H9 (cell line): ENCODE measurements around the gene CHST15. TPM values are rescaled to one million over a fixed set of nuclear protein-coding genes. Genes with fewer than 3 reads are reported as not detected.

Source experiments
- DNase-seq: peaks from one replicate; pipeline ENCODE4 v3.0.0-alpha.2; 2017
- H2AFZ ChIP-seq: one replicate; pipeline ENCODE4 v1.6.1; 2013; ENCODE audit warnings: mild to moderate bottlenecking, low read length, control low read depth, moderate library complexity
- H2AK5ac ChIP-seq: 2 replicates; pipeline ENCODE4 v1.6.1; 2013; ENCODE audit warnings: low read length, control low read depth, mixed read lengths; ENCODE audit not compliant: insufficient read length
- H2BK120ac ChIP-seq: one replicate; pipeline ENCODE4 v1.6.1; 2013; ENCODE audit warnings: low read depth, mild to moderate bottlenecking, low read length, control low read depth, inconsistent platforms; ENCODE audit not compliant: poor library complexity, severe bottlenecking
- H2BK12ac ChIP-seq: 2 replicates; pipeline ENCODE4 v1.6.1; 2013; ENCODE audit warnings: low read length, control low read depth, mixed read lengths, low read depth; ENCODE audit not compliant: insufficient read length
- H2BK15ac ChIP-seq: 2 replicates; pipeline ENCODE4 v1.6.1; 2013; ENCODE audit warnings: low read depth, low read length, control low read depth
- H2BK20ac ChIP-seq: one replicate; pipeline ENCODE4 v1.6.1; 2013; ENCODE audit warnings: low read depth, mild to moderate bottlenecking, low read length, control low read depth, inconsistent platforms; ENCODE audit not compliant: poor library complexity, severe bottlenecking
- H2BK5ac ChIP-seq: 2 replicates; pipeline ENCODE4 v1.6.1; 2013; ENCODE audit warnings: low read length, control low read depth, mixed read lengths; ENCODE audit not compliant: insufficient read length
- H3K14ac ChIP-seq: 2 replicates; pipeline ENCODE4 v1.6.1; 2013; ENCODE audit warnings: low read length, control low read depth; ENCODE audit not compliant: insufficient read depth
- H3K18ac ChIP-seq: 2 replicates; pipeline ENCODE4 v1.6.1; 2013; ENCODE audit warnings: low read depth, mild to moderate bottlenecking, mixed read lengths, low read length, control low read depth; ENCODE audit not compliant: insufficient read length
- H3K23ac ChIP-seq: 2 replicates; pipeline ENCODE4 v1.6.1; 2013; ENCODE audit warnings: low read length, control low read depth, mixed read lengths, low read depth; ENCODE audit not compliant: insufficient read length
- H3K23me2 ChIP-seq: 2 replicates; pipeline ENCODE4 v1.6.1; 2013; ENCODE audit warnings: low read depth, mild to moderate bottlenecking, mixed read lengths, low read length, control low read depth; ENCODE audit not compliant: insufficient read length, poor library complexity, severe bottlenecking
- H3K27ac ChIP-seq: 2 replicates; pipeline ENCODE4 v1.5.1; 2013; ENCODE audit warnings: low read length, control low read depth, mixed read lengths, low read depth; ENCODE audit not compliant: insufficient read length
- H3K27me3 ChIP-seq: 2 replicates; pipeline ENCODE4 v1.6.1; 2013; ENCODE audit warnings: low read length, control low read depth, inconsistent platforms; ENCODE audit not compliant: insufficient read depth
- H3K4ac ChIP-seq: 2 replicates; pipeline ENCODE4 v1.6.1; 2013; ENCODE audit warnings: low read depth, mild to moderate bottlenecking, control low read depth, inconsistent platforms, low read length, moderate library complexity
- H3K4me1 ChIP-seq: 2 replicates; pipeline ENCODE4 v1.6.1; 2013; ENCODE audit warnings: low read length, control low read depth, inconsistent platforms; ENCODE audit not compliant: insufficient read depth
- H3K4me2 ChIP-seq: 2 replicates; pipeline ENCODE4 v1.6.1; 2013; ENCODE audit warnings: low read length, control low read depth, mixed read lengths; ENCODE audit not compliant: insufficient read length, insufficient read depth
- H3K56ac ChIP-seq: 2 replicates; pipeline ENCODE4 v1.6.1; 2013; ENCODE audit warnings: low read depth, mild to moderate bottlenecking, mixed read lengths, low read length, control low read depth; ENCODE audit not compliant: insufficient read length
- H3K79me1 ChIP-seq: 2 replicates; pipeline ENCODE4 v1.6.1; 2013; ENCODE audit warnings: low read depth, mild to moderate bottlenecking, moderate library complexity, low read length, control low read depth, inconsistent platforms; ENCODE audit not compliant: insufficient read depth, poor library complexity, severe bottlenecking
- H3K79me2 ChIP-seq: 2 replicates; pipeline ENCODE4 v1.6.1; 2013; ENCODE audit warnings: low read length, control low read depth, inconsistent platforms; ENCODE audit not compliant: insufficient read depth
- H3K9ac ChIP-seq: 2 replicates; pipeline ENCODE4 v1.6.1; 2013; ENCODE audit warnings: low read length, control low read depth, mixed read lengths; ENCODE audit not compliant: insufficient read length; ENCODE audit errors: extremely low read depth
- H3K9me3 ChIP-seq: one replicate; pipeline ENCODE4 v1.6.1; 2013; ENCODE audit warnings: low read depth, low read length, inconsistent platforms; ENCODE audit not compliant: control insufficient read depth
- H3T11ph ChIP-seq: one replicate; pipeline ENCODE4 v1.6.1; 2013; ENCODE audit warnings: mild to moderate bottlenecking, low read length, control low read depth, inconsistent platforms
- H4K20me1 ChIP-seq: one replicate; pipeline ENCODE4 v1.6.1; 2013; ENCODE audit not compliant: control insufficient read depth, insufficient read length, insufficient read depth
- H4K5ac ChIP-seq: 2 replicates; pipeline ENCODE4 v1.6.1; 2013; ENCODE audit warnings: low read depth, mild to moderate bottlenecking, mixed read lengths, low read length, control low read depth; ENCODE audit not compliant: insufficient read length
- H4K8ac ChIP-seq: replicated peaks from 2 replicates; pipeline ENCODE4 v1.6.1; 2013; ENCODE audit warnings: low read length, control low read depth, mixed read lengths, low read depth; ENCODE audit not compliant: insufficient read length
- H4K91ac ChIP-seq: 2 replicates; pipeline ENCODE4 v1.6.1; 2013; ENCODE audit warnings: low read depth, mild to moderate bottlenecking, moderate library complexity, mixed read lengths, low read length, control low read depth; ENCODE audit not compliant: insufficient read length
- H3K27ac Mint-ChIP-seq, 3 experiments: 2 replicates in 2 of 3; 3 replicates in 1 of 3; pipeline ENCODE4 v1.8.0; 2020 to 2021; ENCODE audit warnings: mixed read lengths in 3 of 3, mild to moderate bottlenecking in 1 of 3, moderate library complexity in 1 of 3
- H3K27me3 Mint-ChIP-seq: 2 replicates; pipeline ENCODE4 v1.8.0; 2021; ENCODE audit warnings: low read depth, mild to moderate bottlenecking, moderate library complexity, mixed read lengths
- H3K36me3 Mint-ChIP-seq, 3 experiments: 2 replicates in 2 of 3; 3 replicates in 1 of 3; pipeline ENCODE4 v1.8.0; 2020 to 2021; ENCODE audit warnings: low read depth in 3 of 3, mixed read lengths in 3 of 3; ENCODE audit not compliant: insufficient read depth in 1 of 3
- H3K4me1 Mint-ChIP-seq, 2 experiments: 2 replicates each; pipeline ENCODE4 v1.8.0; 2020; ENCODE audit warnings: mixed read lengths in 2 of 2
- H3K4me3 Mint-ChIP-seq, 2 experiments: 2 replicates in 1 of 2; 3 replicates in 1 of 2; pipeline ENCODE4 v1.8.0; 2020 to 2021; ENCODE audit warnings: mild to moderate bottlenecking in 2 of 2, mixed read lengths in 2 of 2, moderate library complexity in 1 of 2
- H3K9me3 Mint-ChIP-seq, 2 experiments: 2 replicates in 1 of 2; 3 replicates in 1 of 2; pipeline ENCODE4 v1.8.0; 2020; ENCODE audit warnings: mild to moderate bottlenecking in 2 of 2, mixed read lengths in 2 of 2, moderate library complexity in 1 of 2
- CTCF ChIP-seq: fragments of 200-600 bp; sonication (generic); conservative IDR thresholded peaks from 3 replicates; pipeline ENCODE4 v1.8.0; 2021; ENCODE audit warnings: antibody characterized with exemption, mild to moderate bottlenecking
- WGBS: extraction: QIAGEN DNeasy Blood & Tissue Kit; methylation state at CpG from one replicate; pipeline ENCODE4 v1.1.7; 2013; ENCODE audit warnings: missing lambda C conversion rate, low lambda C conversion rate, mixed read lengths; ENCODE audit not compliant: insufficient read length; ENCODE audit errors: extremely low coverage; 5-methylcytosine and 5-hydroxymethylcytosine counted together
- total RNA-seq: library from RNA; stranded (reverse); gene quantifications from 2 replicates; pipeline ENCODE4 v1.2.1, GENCODE V29; 2021

Gene CHST15
- total RNA-seq, 1 experiment from 2014 or later = 8.7 TPM

DNA sequence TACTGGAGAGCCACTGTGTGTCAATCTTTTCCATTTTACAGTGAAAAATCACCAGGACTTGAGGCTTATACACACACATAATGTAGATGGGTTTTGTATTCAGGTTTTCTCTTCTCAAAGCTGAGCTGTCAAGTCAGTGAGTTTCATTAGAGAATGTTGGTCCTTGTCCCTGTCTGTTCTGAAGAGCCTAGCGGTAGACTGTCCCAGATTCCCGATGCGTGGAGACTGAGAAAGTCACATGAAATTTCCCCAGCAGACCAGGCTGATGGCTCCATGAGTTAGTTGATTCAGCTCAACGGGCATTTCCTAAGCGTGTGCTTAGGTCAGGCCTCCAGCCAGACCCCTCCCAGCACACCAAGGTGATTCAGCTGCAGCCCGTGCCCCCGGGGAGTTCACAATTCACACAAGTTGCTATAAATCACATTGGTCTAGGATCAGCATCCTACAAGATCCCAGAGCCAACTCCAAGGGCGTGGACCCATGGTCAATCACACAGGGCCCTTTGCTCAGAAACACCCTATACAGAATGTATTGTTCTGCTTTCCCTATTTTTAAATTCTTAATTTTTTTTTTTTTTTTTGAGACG lies 17.2 kb downstream of the CHST15 start:
- Histone ChIP-seq H4K8ac (no peak overlapping the region), H3K4me1 (no peaks in the 10 kb centered on the region; the same call in 1 of the 2 replicates), H3K18ac (no peak overlapping the region), H2BK12ac (no peak overlapping the region), H4K20me1 (no peaks in the 10 kb centered on the region), H3K79me2 (no peaks in the 10 kb centered on the region), H3K9ac (no peak overlapping the region), H2BK120ac (no peak overlapping the region), H3K23ac (no peak overlapping the region), H3K79me1 (no peaks in the 10 kb centered on the region), H3K23me2 (no peaks in the 10 kb centered on the region), H2BK5ac (no peak overlapping the region), H2AK5ac (no peak overlapping the region), H2BK20ac (no peak overlapping the region), H3K27ac (no peak overlapping the region), H4K91ac (no peak overlapping the region), H3T11ph (no peak overlapping the region), H3K9me3 (no peaks in the 10 kb centered on the region), H3K4ac (no peak overlapping the region), H3K56ac (no peak overlapping the region), H2AFZ (no peak overlapping the region), H3K14ac (no peak overlapping the region), H4K5ac (no peak overlapping the region), H2BK15ac (no peak overlapping the region), H3K4me2 (no peak overlapping the region), H3K27me3 (no peaks in the 10 kb centered on the region)
- Mint-ChIP-seq H3K9me3 (no peaks in the 10 kb centered on the region; a peak in 1 of 5 replicates), H3K36me3 (peaks cover 0 to 5% (median 0%) of the 10 kb centered on the region in 3 experiments; a peak in 1 of 7 replicates), H3K4me1 (peaks cover 29 to 31% of the 10 kb centered on the region in 2 experiments), H3K27ac (no peak overlapping the region), H3K4me3 (no peak overlapping the region), H3K27me3 (0 out of 2 replicates have a peak, but pooled peaks cover 1% of the 10 kb centered on the region)
- no CpG with 5 or more reads among the region's 9 CpGs for WGBS
- DNase-seq = no peak
- no peak for TF ChIP-seq CTCF
